ENCODE data around the gene SACM1L. TPM values are rescaled to one million over a fixed set of nuclear protein-coding genes. Genes with fewer than 3 reads are reported as not detected.

Gene SACM1L
- total RNA-seq, 1 experiment from 2014 or later, result 79.6 TPM

DNA sequence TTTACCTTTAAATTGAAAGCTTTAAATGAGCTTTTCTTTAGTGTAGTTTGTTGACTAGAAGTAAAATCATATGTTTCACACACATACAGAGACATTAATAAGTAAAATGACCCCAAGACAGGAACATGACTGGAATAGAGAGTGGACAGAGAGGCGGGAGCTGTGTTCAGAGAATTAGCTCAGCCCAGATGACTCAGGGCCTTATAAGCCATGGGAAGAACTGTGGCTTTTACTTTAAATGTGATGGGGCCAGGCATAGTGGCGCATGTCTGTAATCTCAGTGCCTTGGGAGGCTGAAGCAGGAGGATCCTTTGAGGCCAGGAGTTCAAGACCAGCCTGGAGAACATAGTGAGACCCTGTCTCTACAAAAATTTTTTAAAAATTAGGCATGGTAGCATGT, 26.7 kb downstream of the SACM1L start (continued):
- TF ChIP-seq RELA (CRISPR knock-in tag; IDR thresholded peaks at IDR 0.05; ENCODE audit: borderline replicate concordance) (no peak), OVOL2 (CRISPR knock-in tag; IDR thresholded peaks at IDR 0.05; ENCODE audit: borderline replicate concordance) (no peak), JUN (CRISPR knock-in tag; IDR thresholded peaks at IDR 0.05) (no peak)
- TF ChIP-seq, protein P1, sequence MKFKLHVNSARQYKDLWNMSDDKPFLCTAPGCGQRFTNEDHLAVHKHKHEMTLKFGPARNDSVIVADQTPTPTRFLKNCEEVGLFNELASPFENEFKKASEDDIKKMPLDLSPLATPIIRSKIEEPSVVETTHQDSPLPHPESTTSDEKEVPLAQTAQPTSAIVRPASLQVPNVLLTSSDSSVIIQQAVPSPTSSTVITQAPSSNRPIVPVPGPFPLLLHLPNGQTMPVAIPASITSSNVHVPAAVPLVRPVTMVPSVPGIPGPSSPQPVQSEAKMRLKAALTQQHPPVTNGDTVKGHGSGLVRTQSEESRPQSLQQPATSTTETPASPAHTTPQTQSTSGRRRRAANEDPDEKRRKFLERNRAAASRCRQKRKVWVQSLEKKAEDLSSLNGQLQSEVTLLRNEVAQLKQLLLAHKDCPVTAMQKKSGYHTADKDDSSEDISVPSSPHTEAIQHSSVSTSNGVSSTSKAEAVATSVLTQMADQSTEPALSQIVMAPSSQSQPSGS (CRISPR knock-in tag; IDR thresholded peaks at IDR 0.05; ENCODE audit: borderline replicate concordance, low read depth), result no peak

DNA sequence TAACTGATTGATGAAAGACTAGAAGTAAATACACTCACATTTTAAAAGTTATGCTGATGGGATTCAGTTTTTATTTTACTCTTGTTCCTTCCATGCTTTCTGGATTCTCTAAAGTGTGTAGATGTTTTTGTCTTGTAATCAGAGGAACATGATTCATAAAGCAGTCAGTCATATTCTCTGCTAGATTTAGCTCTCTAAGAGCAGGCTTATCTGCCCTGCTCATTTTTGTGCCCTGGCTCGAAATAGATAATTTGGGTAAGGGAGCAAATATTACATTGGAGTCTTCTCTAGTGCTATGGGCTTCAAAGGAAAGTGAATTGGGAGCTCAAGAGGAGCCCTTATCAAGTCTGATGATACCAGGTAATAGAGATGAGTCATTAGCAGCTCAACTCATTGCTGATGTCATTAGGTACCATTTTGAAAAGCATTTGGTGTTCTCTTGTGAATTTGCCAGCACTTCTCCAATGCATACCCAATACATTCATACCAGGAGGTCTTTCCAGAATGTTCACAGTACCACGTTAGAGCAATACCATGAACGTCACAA, 27.7 kb downstream of the SACM1L start:
- CTCF ChIA-PET, result no interaction called here

More for the DNA sequence above, 27.7 kb downstream of the SACM1L start:
- Mint-ChIP-seq H3K4me1 (no peaks in the 10 kb centered on the region), H3K27me3 (ENCODE audit: low read depth) (no peaks in the 10 kb centered on the region; the same call in 1 of the 2 replicates), H3K36me3 (peaks cover 48% of the 10 kb centered on the region), H3K4me3 (no peak overlapping the region), H3K27ac (peak overlapping the region; percentile 40; the same call in 1 of the 2 replicates), H3K9me3 (no peaks in the 10 kb centered on the region)
- TF ChIP-seq RELA (CRISPR knock-in tag; IDR thresholded peaks at IDR 0.05; ENCODE audit: borderline replicate concordance) (no peak), FOXK1 (CRISPR knock-in tag; IDR thresholded peaks at IDR 0.05) (no peak), SOX15 (CRISPR knock-in tag; IDR thresholded peaks at IDR 0.05) (no peak), TP53 (CRISPR knock-in tag; IDR thresholded peaks at IDR 0.05) (no peak), JAZF1 (CRISPR knock-in tag; IDR thresholded peaks at IDR 0.05) (no peak), CREB1 (CRISPR knock-in tag; IDR thresholded peaks at IDR 0.05) (no peak), MYBL2 (CRISPR knock-in tag; IDR thresholded peaks at IDR 0.05) (no peak), HMGA2 (CRISPR knock-in tag; IDR thresholded peaks at IDR 0.05) (no peak), ZNF317 (CRISPR knock-in tag; IDR thresholded peaks at IDR 0.05; ENCODE audit: borderline replicate concordance, low read depth) (no peak), NR2C2 (CRISPR knock-in tag; IDR thresholded peaks at IDR 0.05) (no peak), GRHL2 (CRISPR knock-in tag; IDR thresholded peaks at IDR 0.05; ENCODE audit: insufficient replicate concordance, severe bottlenecking) (no peak), ESRRA (CRISPR knock-in tag; IDR thresholded peaks at IDR 0.05; ENCODE audit: borderline replicate concordance) (no peak), ZNF219 (CRISPR knock-in tag; IDR thresholded peaks at IDR 0.05; ENCODE audit: borderline replicate concordance) (no peak)
- TF ChIP-seq, protein P2, sequence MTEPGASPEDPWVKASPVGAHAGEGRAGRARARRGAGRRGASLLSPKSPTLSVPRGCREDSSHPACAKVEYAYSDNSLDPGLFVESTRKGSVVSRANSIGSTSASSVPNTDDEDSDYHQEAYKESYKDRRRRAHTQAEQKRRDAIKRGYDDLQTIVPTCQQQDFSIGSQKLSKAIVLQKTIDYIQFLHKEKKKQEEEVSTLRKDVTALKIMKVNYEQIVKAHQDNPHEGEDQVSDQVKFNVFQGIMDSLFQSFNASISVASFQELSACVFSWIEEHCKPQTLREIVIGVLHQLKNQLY (CRISPR knock-in tag; IDR thresholded peaks at IDR 0.05), result no peak
- TF ChIP-seq, protein P3, sequence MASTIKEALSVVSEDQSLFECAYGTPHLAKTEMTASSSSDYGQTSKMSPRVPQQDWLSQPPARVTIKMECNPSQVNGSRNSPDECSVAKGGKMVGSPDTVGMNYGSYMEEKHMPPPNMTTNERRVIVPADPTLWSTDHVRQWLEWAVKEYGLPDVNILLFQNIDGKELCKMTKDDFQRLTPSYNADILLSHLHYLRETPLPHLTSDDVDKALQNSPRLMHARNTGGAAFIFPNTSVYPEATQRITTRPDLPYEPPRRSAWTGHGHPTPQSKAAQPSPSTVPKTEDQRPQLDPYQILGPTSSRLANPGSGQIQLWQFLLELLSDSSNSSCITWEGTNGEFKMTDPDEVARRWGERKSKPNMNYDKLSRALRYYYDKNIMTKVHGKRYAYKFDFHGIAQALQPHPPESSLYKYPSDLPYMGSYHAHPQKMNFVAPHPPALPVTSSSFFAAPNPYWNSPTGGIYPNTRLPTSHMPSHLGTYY (CRISPR knock-in tag; IDR thresholded peaks at IDR 0.05), result no peak
- TF ChIP-seq, protein P4, sequence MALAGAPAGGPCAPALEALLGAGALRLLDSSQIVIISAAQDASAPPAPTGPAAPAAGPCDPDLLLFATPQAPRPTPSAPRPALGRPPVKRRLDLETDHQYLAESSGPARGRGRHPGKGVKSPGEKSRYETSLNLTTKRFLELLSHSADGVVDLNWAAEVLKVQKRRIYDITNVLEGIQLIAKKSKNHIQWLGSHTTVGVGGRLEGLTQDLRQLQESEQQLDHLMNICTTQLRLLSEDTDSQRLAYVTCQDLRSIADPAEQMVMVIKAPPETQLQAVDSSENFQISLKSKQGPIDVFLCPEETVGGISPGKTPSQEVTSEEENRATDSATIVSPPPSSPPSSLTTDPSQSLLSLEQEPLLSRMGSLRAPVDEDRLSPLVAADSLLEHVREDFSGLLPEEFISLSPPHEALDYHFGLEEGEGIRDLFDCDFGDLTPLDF (CRISPR knock-in tag; IDR thresholded peaks at IDR 0.05), result no peak
- TF ChIP-seq, protein P5, sequence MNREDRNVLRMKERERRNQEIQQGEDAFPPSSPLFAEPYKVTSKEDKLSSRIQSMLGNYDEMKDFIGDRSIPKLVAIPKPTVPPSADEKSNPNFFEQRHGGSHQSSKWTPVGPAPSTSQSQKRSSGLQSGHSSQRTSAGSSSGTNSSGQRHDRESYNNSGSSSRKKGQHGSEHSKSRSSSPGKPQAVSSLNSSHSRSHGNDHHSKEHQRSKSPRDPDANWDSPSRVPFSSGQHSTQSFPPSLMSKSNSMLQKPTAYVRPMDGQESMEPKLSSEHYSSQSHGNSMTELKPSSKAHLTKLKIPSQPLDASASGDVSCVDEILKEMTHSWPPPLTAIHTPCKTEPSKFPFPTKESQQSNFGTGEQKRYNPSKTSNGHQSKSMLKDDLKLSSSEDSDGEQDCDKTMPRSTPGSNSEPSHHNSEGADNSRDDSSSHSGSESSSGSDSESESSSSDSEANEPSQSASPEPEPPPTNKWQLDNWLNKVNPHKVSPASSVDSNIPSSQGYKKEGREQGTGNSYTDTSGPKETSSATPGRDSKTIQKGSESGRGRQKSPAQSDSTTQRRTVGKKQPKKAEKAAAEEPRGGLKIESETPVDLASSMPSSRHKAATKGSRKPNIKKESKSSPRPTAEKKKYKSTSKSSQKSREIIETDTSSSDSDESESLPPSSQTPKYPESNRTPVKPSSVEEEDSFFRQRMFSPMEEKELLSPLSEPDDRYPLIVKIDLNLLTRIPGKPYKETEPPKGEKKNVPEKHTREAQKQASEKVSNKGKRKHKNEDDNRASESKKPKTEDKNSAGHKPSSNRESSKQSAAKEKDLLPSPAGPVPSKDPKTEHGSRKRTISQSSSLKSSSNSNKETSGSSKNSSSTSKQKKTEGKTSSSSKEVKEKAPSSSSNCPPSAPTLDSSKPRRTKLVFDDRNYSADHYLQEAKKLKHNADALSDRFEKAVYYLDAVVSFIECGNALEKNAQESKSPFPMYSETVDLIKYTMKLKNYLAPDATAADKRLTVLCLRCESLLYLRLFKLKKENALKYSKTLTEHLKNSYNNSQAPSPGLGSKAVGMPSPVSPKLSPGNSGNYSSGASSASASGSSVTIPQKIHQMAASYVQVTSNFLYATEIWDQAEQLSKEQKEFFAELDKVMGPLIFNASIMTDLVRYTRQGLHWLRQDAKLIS (CRISPR knock-in tag; IDR thresholded peaks at IDR 0.05; ENCODE audit: borderline replicate concordance), result no peak
- TF ChIP-seq, protein P6, sequence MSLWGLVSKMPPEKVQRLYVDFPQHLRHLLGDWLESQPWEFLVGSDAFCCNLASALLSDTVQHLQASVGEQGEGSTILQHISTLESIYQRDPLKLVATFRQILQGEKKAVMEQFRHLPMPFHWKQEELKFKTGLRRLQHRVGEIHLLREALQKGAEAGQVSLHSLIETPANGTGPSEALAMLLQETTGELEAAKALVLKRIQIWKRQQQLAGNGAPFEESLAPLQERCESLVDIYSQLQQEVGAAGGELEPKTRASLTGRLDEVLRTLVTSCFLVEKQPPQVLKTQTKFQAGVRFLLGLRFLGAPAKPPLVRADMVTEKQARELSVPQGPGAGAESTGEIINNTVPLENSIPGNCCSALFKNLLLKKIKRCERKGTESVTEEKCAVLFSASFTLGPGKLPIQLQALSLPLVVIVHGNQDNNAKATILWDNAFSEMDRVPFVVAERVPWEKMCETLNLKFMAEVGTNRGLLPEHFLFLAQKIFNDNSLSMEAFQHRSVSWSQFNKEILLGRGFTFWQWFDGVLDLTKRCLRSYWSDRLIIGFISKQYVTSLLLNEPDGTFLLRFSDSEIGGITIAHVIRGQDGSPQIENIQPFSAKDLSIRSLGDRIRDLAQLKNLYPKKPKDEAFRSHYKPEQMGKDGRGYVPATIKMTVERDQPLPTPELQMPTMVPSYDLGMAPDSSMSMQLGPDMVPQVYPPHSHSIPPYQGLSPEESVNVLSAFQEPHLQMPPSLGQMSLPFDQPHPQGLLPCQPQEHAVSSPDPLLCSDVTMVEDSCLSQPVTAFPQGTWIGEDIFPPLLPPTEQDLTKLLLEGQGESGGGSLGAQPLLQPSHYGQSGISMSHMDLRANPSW (CRISPR knock-in tag; conservative IDR thresholded peaks at IDR 0.05; ENCODE audit: low read depth), result no peak
- TF ChIP-seq, protein P1 (CRISPR knock-in tag; IDR thresholded peaks at IDR 0.05; ENCODE audit: borderline replicate concordance, low read depth), result no peak
- POLR2A ChIA-PET, result no interaction called here
- ATAC-seq (no peak), DNase-seq (ENCODE audit: low spot score) (no peak)
